Right forelimb (tissue), 1 donor: ENCODE measurements around the gene BAIAP2.

Experiments used
- DNase-seq: peaks from one replicate; pipeline ENCODE4 v3.0.0-alpha.2; 2018

Gene BAIAP2, protein sequence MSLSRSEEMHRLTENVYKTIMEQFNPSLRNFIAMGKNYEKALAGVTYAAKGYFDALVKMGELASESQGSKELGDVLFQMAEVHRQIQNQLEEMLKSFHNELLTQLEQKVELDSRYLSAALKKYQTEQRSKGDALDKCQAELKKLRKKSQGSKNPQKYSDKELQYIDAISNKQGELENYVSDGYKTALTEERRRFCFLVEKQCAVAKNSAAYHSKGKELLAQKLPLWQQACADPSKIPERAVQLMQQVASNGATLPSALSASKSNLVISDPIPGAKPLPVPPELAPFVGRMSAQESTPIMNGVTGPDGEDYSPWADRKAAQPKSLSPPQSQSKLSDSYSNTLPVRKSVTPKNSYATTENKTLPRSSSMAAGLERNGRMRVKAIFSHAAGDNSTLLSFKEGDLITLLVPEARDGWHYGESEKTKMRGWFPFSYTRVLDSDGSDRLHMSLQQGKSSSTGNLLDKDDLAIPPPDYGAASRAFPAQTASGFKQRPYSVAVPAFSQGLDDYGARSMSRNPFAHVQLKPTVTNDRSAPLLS

GRCh38 chr17:81034779-81035520 lies at the start of gene BAIAP2:
Gene BAIAP2, plus strand, starts transcription at chr17:81035151. Its CDS starts 104 bp downstream, at chr17:81035255.
- DNase-seq: peak; percentile 100

DNA sequence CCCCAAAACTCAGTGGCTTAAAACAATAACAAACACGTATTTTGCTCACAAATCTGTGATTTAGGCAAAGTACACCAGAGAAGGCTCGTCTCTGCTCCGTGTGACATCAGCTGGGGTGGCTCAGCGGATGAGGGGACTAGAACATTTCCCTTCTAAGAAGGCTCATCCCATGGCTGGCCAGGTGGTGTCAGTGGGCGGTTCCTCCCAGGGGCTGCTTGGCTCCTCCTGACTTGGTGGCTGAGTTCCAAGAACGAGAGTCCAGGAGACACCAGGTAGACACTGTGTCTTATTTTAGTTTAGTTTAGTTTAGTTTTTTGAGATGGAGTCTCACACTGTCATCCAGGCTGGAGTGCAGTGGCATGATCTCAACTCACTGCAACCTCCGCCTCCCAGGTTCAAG lies 48.9 kb upstream of the BAIAP2 start:
- no peak for DNase-seq

GRCh38 chr17:80986816-80987475 lies 48.0 kb upstream of the BAIAP2 start:
- no peak for DNase-seq

GRCh38 chr17:80987941-80988461 lies 47.0 kb upstream of the BAIAP2 start:
- no peak for DNase-seq

DNA sequence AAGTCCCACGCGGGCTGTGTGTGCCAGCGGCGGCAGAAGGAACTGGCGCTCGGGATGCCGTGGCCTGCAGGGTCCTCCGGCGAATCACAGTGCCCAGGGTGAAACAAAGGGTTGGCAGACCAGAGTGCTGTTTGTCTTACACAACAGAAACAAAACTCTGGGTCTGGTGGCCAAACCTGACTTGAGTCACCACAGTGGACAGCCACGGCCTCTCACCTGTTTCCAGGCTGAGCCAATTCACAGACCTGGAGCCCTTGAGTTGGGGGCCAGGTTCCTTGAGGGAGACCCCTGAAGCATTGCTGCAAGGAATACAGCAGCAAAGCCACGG lies 45.4 kb upstream of the BAIAP2 start:
- no peak for DNase-seq

- peak; percentile 39 for DNase-seq
These were observed 43.9 kb upstream of the BAIAP2 start for GRCh38 chr17:80990921-80991644.

DNA sequence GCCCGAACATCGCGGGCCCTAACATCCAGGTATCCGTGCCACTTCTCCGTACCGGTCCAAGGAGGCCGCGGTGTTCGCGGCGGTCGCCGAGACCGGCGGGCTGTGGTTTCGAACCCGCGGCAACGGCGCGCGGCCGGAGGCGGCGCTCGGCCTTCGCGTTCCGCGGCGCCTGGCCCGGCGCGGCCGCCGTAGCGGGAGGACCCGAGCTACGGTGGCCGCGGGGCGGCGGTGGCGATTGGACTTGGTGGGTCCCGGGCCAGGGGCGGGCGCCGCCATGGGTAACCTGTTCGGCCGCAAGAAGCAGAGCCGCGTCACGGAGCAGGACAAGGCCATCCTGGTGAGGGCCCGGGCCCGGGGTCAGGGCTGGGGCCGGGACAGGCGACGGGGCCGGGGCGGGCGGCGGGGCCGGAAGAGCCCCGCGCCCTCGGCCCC lies 43.3 kb upstream of the BAIAP2 start, which contains the start of gene CHMP6:
TSS of gene CHMP6 (plus strand) at position 197 of the 432 bp plus-strand sequence. CDS start at position 275, 78 bp downstream.
- peak; percentile 87 for DNase-seq

DNA sequence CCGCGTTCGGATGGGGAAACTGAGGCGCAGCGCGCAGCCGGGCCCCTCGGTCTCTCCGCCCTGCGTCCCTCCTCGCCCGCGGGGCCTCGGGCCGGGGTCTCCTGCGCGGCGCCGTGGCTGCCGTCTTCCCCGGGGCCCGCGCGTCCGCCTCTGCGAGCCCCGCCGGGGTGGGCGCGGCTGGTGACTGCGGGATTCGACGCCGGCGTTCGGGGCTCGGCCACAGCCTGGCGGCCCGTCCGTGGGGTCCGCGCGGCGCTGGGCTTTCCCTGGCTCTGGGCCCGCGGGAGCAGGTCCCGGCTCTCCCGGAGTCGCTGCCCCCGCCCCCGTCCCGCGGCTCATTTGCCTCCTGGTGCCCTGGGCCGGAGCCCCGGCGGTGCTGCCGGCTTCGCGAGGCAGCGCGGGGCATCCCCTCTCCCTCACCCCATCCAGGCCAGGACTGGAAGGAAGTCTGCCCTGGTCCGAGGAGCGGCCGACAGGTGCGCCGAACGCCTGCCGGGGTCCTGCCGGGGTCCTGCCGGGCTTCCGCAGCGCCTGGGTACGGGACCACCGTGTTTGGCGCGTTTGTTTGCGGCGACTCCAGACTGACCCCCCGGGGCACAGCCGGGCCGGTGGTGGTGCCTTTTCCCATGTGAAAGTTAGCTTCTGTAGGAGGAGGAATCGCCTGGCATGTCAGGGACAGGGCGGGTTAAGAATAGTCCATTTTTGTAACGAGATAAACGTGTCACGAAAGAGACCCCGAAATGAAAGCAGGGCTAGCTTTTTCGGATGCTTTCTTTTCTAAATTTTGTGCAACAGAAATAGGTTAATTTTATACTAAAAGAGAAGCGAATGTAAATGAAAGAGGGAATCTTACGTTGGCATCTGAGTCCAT lies 42.6 kb upstream of the BAIAP2 start:
- peak; percentile 50 for DNase-seq

- DNase-seq: no peak
These were observed 41.9 kb upstream of the BAIAP2 start for GRCh38 chr17:80992948-80993624.

DNA sequence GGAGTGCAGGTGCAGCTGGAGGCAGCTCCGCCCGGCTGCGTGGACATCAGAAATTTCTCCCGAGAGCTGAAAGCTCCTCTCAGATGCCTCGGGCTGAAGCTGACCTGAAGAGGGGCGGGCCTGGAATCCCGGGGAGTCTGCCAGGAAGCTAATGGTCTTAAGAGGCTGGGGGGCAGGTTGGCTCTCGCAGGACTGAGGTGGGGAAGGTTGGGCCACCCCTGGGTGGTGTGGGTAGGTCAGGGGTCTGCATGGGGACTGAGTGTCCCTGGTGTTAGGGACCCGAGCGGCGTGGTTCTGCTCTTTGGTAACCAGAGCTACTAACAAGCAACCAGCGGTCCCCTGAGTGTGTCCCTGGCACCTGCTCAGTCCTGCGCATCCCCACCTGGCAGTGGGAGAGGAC lies 39.8 kb upstream of the BAIAP2 start:
- DNase-seq: no peak

DNA sequence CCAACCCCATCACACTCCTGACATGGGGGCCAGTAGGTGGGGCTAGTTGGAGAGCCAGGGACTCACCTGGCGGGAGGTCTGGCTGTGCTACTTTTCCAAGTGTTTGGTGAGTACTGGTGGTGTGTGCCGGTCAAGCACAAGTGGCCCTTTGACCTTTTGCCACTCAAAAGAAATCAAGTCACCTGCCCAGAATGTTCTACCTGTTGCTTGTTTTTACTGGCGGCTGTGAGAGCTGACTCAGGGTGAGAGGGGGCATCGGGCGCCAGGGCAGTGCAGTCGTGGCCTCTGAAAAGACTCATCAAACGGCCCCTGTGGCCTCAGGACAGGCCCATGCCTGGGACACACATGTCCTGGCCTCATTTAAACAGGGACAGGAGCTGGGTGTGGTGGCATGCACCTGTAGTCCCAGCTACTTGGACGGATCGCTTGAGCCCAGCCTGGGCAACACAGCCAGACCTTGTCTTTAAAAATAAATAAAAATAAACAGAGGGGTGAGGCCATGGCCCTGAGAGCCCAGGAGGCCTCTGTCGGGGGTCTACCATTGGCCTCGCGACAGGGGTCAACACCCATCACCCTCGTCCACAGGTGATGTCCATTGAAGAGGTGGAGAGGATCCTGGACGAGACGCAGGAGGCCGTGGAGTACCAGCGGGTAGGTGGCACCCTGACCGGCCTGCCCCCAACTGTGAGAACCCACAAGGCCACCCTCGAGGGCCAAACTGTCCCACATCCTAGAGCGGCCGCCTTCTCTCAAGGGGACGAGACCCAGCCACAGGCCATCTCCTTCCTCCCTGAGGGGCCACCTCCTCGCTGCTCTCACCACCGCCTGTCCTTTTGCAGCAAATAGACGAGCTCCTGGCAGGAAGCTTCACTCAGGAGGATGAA lies 38.3 kb upstream of the BAIAP2 start:
- DNase-seq: no peak

GRCh38 chr17:80997424-80998117 lies 37.4 kb upstream of the BAIAP2 start:
- no peak for DNase-seq

DNA sequence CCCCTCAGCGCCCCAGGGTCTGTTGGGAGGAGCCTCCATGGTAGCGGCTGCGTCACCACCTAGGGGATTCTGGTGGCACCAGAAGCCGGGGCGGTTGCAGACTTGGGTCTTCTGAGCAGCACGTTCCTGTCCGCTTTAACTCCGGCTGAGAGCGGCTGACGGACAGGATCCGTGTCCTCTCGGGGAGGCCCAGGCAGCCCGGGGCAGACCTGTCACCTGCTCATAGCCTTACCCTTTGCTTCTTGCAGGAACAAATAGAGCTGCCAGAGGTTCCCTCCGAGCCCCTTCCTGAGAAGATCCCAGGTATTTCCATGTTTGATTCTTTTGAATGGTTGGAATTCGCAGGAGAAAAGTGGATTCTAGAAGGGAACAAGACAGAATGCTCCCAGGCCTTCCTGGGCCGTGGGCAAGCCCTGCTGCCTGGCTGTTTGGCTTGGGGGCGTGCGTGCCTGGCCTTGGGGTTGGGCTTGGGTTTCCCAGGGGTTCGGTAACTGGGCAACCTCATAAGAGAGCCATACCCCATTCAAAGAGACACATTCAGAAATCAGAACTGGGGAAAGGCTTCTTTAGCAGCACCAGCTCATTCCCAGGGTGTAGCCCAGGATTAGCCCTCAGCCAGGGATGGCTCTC lies 36.7 kb upstream of the BAIAP2 start:
- DNase-seq: no peak

DNA sequence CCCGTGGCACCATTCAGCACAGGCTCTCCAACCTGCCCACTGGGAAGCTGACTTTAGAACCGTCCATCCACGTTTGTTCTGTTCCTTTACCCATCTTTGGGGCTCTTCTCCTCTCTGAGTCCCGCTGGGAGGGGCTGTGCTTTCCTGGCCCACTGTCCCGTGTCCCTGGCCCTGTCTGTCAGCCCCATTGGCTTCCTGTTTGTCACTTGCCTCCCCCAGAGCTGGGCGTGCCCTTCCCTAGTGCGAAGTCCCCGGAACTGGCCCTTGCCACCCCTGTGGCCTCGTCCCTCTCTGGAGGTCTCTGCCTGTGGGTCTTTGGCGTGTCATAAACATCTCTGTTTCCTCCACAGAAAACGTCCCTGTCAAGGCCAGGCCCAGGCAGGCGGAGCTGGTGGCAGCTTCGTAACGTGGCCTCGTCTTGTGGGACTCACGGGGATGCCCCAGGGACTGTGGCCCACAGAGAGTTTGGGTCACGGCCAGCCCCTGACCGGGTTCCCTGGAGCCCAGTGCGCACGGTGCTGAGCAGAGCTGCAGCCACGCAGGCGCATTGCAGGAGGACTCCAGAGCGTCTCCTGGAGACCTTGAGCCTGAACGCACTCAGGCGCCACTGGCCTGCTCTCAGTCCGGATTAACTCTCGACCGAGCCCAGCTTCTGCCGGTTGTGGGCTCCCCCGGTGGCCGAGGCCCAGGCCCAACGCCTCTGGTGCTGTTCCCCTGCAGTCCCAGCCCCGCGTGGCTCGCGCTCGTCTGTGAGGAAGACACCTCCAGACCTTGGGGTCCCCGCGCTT lies 36.0 kb upstream of the BAIAP2 start:
- no peak for DNase-seq

DNA sequence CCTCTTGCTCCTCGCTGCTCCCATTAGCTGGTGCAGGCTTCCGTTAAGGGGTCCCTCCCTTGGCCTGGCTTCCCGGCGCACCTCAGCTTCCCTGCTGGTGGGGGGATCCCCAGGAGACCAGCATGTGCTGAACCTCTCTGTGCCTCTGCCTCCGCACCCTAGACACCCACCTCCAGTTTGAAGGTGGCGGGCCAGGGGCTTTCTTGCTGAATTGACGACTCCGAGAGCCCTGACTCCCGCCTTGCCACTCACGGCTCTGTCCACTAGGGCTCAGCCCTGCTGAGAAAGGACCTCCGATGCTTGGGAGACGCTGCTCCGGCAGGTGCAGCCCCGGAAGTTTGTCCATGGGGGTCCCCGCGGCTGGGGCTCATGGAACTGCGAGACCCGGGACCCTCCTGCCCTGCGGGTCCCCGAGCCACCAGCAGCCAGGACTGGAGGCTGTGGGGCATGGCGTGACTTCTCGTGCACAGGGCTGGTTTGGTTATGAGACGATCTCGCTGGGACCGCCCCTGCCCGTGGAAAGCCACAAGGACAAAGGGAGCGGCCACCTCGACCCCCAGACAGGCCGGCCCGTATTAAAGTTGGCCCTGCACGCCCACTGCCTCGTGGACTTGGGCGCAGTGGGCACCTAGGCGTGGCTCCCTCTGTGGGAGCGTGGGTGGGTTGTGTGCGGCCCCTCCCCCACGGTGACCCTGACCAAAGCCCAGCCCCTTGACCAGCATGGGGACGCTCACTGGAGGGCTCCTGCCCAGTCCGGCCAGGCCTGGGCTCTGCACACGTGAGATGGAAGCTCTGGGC lies 35.2 kb upstream of the BAIAP2 start:
- no peak for DNase-seq

DNA sequence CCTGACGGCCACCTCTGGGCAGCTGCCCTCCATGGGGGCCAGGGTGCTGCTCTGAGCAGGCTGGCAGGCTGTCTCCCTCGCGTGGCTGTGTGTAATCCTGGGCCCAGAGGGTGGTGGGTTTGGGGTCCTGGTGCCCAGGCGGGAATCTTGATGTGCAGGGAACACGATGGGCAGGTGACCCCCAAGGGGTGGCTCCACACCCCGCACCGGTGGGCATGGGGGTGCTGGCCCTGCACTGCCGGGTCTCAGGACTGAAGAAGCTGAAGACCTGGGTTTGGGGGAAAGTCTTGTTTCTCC lies 34.7 kb upstream of the BAIAP2 start:
- DNase-seq: no peak
